GM12878 (cell line): Measurements from ENCODE around the gene AP1S3. TPM values are rescaled to one million over a fixed set of nuclear protein-coding genes. Genes with fewer than 3 reads are reported as not detected.

Source experiments
- CEBPB ChIP-seq, 2 experiments: fragments of 150-350 bp in 1 of 2; IDR thresholded peaks; 2 replicates each; pipeline ENCODE4 v1.6.1; 2012 to 2014; ENCODE audit warnings: low read depth in 2 of 2, low read length in 2 of 2, borderline replicate concordance in 1 of 2, inconsistent platforms in 1 of 2
- CHD2 ChIP-seq: IDR thresholded peaks from 2 replicates; pipeline ENCODE4 v1.6.1; 2011; ENCODE audit warnings: low read depth, low read length, improper control_type of control experiment, borderline replicate concordance
- ETV6 ChIP-seq, 2 experiments: fragments of 450-650 bp in 1 of 2; IDR thresholded peaks in 1 of 2; conservative IDR thresholded peaks in 1 of 2; 2 replicates each; pipeline ENCODE4 v1.6.1; 2014; ENCODE audit warnings: antibody characterized with exemption in 1 of 2, borderline replicate concordance in 1 of 2, low read depth in 1 of 2, mild to moderate bottlenecking in 1 of 2, moderate library complexity in 1 of 2
- HDAC2 ChIP-seq: fragments of 200-600 bp; sonication (generic); IDR thresholded peaks from 2 replicates; pipeline ENCODE4 v1.6.1; 2017
- IRF4 ChIP-seq: IDR thresholded peaks from 2 replicates; pipeline ENCODE4 v1.6.1; 2011; ENCODE audit warnings: low read depth, low read length
- PAX5 ChIP-seq: IDR thresholded peaks from 2 replicates; pipeline ENCODE4 v1.6.1; 2011; ENCODE audit warnings: low read depth, low read length, borderline replicate concordance
- SMAD1 ChIP-seq: fragments of 450-650 bp; IDR thresholded peaks from 2 replicates; pipeline ENCODE4 v1.6.1; 2018; ENCODE audit warnings: mild to moderate bottlenecking, low read depth; ENCODE audit not compliant: partially characterized antibody
- SMAD5 ChIP-seq: IDR thresholded peaks from 2 replicates; pipeline ENCODE4 v1.6.1; 2016; ENCODE audit warnings: antibody characterized with exemption, low read depth
- ZBED1 ChIP-seq: IDR thresholded peaks from 2 replicates; pipeline ENCODE4 v1.6.1; 2016; ENCODE audit warnings: borderline replicate concordance
- polyA plus RNA-seq, 11 experiments: library from polyadenylated mRNA; depleted of rRNA in 4 of 11; unstranded in 6 of 11; stranded (reverse) in 5 of 11; fragments of >200 nt; fragmentation: Nextera tagmentation in 4 of 11; fragmentation: Illumina TruSeq in 1 of 11; extraction: Ambion mirVana in 4 of 11; extraction: Trizol in 1 of 11; gene quantifications; 1 replicate in 1 of 11; 2 replicates in 10 of 11; pipeline versions ENCODE4 v1.2.1 to v1.2.3, GENCODE V29; 2011 to 2016; ENCODE audit warnings: inconsistent platforms in 2 of 11, missing spikeins in 2 of 11, low read depth in 1 of 11
- total RNA-seq, 4 experiments: library from RNA; depleted of rRNA in 3 of 4; stranded (reverse); fragments of >200 nt in 3 of 4; fragmentation: Illumina TruSeq in 1 of 4; extraction: Trizol in 1 of 4; gene quantifications; 2 replicates each; pipeline versions ENCODE4 v1.2.1 to v1.2.3, GENCODE V29; 2013 to 2021
- TF ChIP-seq, protein P1 (sequence below): IDR thresholded peaks from 2 replicates; pipeline ENCODE4 v1.6.1; 2011; ENCODE audit warnings: mild to moderate bottlenecking, low read depth, low read length, moderate library complexity; ENCODE audit not compliant: insufficient replicate concordance
- TF ChIP-seq, protein P2 (sequence below): fragments of 450-650 bp; IDR thresholded peaks from 2 replicates; pipeline ENCODE4 v1.6.1; 2017; ENCODE audit warnings: mild to moderate bottlenecking, low read depth, inconsistent platforms; ENCODE audit not compliant: poor library complexity, severe bottlenecking
- TF ChIP-seq, protein P3 (sequence below): IDR thresholded peaks from 2 replicates; pipeline ENCODE4 v1.6.1; 2012; ENCODE audit warnings: low read depth, low read length, improper control_type of control experiment
- TF ChIP-seq, protein P4 (sequence below): IDR thresholded peaks from 2 replicates; pipeline ENCODE4 v1.6.1; 2012; ENCODE audit warnings: low read length, inconsistent platforms

Gene AP1S3
- total and polyA plus RNA-seq, 10 of the 15 experiments (the other 5 are each of a cell fraction or from before 2014, with no cell fraction given): 2.6 to 14.3 (median 9.2) TPM

DNA sequence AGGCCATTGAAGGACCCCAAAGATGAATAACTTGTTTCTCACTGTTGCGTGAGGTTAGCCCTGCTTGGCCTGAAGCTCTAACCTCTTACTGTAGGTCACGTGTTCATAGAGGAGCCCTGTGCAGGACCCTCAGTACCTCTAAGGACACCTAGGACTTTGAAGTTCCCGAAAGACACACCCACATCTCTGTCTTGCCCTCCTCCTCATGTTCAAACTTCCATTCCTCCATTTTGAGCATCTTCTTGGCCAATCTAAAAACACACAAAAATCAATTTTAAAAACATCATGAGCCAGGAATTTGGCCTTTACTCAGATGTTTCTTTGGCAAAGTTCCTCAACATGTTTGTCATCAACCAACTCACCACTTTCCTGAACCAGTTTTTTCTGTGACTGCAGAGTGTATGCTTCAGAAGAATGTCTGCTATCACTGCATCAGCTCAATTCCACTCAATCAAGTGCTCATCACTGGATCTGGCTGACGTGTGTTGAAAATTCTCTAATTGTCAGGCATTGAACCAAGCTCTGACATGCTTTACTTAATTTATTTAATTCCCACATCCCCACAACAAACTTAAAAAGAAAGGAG, 101.6 kb downstream of the AP1S3 start (continued):
- TF ChIP-seq, protein P1, sequence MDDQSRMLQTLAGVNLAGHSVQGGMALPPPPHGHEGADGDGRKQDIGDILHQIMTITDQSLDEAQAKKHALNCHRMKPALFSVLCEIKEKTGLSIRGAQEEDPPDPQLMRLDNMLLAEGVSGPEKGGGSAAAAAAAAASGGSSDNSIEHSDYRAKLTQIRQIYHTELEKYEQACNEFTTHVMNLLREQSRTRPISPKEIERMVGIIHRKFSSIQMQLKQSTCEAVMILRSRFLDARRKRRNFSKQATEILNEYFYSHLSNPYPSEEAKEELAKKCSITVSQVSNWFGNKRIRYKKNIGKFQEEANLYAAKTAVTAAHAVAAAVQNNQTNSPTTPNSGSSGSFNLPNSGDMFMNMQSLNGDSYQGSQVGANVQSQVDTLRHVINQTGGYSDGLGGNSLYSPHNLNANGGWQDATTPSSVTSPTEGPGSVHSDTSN: no peak
- TF ChIP-seq ETV6 (conservative IDR thresholded peaks at IDR 0.05 in 1 of 2, IDR thresholded peaks at IDR 0.05 in 1 of 2; ENCODE audit: borderline replicate concordance in 1 of 2, low read depth in 1 of 2): no peak
- TF ChIP-seq SMAD1: no peak
- no peak for TF ChIP-seq HDAC2
- TF ChIP-seq, protein P2, sequence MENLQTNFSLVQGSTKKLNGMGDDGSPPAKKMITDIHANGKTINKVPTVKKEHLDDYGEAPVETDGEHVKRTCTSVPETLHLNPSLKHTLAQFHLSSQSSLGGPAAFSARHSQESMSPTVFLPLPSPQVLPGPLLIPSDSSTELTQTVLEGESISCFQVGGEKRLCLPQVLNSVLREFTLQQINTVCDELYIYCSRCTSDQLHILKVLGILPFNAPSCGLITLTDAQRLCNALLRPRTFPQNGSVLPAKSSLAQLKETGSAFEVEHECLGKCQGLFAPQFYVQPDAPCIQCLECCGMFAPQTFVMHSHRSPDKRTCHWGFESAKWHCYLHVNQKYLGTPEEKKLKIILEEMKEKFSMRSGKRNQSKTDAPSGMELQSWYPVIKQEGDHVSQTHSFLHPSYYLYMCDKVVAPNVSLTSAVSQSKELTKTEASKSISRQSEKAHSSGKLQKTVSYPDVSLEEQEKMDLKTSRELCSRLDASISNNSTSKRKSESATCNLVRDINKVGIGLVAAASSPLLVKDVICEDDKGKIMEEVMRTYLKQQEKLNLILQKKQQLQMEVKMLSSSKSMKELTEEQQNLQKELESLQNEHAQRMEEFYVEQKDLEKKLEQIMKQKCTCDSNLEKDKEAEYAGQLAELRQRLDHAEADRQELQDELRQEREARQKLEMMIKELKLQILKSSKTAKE: no peak
- TF ChIP-seq, protein P3, sequence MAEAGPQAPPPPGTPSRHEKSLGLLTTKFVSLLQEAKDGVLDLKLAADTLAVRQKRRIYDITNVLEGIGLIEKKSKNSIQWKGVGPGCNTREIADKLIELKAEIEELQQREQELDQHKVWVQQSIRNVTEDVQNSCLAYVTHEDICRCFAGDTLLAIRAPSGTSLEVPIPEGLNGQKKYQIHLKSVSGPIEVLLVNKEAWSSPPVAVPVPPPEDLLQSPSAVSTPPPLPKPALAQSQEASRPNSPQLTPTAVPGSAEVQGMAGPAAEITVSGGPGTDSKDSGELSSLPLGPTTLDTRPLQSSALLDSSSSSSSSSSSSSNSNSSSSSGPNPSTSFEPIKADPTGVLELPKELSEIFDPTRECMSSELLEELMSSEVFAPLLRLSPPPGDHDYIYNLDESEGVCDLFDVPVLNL: no peak
- no peak for TF ChIP-seq PAX5
- no peak for TF ChIP-seq IRF4
- TF ChIP-seq ZBED1: no peak
- TF ChIP-seq SMAD5: no peak
- TF ChIP-seq CEBPB (IDR thresholded peaks at IDR 0.05; ENCODE audit: borderline replicate concordance in 1 of 2, low read depth in 2 of 2, low read length in 2 of 2): no peak
- TF ChIP-seq, protein P4, sequence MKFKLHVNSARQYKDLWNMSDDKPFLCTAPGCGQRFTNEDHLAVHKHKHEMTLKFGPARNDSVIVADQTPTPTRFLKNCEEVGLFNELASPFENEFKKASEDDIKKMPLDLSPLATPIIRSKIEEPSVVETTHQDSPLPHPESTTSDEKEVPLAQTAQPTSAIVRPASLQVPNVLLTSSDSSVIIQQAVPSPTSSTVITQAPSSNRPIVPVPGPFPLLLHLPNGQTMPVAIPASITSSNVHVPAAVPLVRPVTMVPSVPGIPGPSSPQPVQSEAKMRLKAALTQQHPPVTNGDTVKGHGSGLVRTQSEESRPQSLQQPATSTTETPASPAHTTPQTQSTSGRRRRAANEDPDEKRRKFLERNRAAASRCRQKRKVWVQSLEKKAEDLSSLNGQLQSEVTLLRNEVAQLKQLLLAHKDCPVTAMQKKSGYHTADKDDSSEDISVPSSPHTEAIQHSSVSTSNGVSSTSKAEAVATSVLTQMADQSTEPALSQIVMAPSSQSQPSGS: no peak
- TF ChIP-seq CHD2: no peak
